ENCODE measurements around the gene TCAP. TPM values are rescaled to one million over a fixed set of nuclear protein-coding genes. Genes with fewer than 3 reads are reported as not detected.

TCAP gene
- total RNA-seq, 1 experiment from 2014 or later, result 0.54 TPM

GRCh38 chr17:39651923-39652586, 13.1 kb upstream of the TCAP start:
- BruUV-seq (replicated peaks), result no TSS peak
- Histone ChIP-seq H3K36me3 (ENCODE audit: insufficient read depth, low read length, poor library complexity, severe bottlenecking) (no peaks in the 10 kb centered on the region), H3K27ac (ENCODE audit: low read depth, low read length, poor library complexity, severe bottlenecking) (no peak overlapping the region), H3K4me3 (ENCODE audit: low read depth, low read length, poor library complexity, severe bottlenecking) (no peak overlapping the region), H3K27me3 (replicated peaks; ENCODE audit: insufficient read depth, low read depth, low read length, poor library complexity) (no peaks in the 10 kb centered on the region), H3K4me1 (ENCODE audit: insufficient read depth, low read length, poor library complexity, severe bottlenecking) (no peaks in the 10 kb centered on the region), H3K9me3 (ENCODE audit: low read depth, low read length, poor library complexity, severe bottlenecking) (no peaks in the 10 kb centered on the region)
- DNase-seq (ENCODE audit: low spot score), result no peak
- ChIA-PET POLR2A (ENCODE audit: low non-redundant PET) (no interaction called here), CTCF (no interaction called here)
- intact Hi-C loops (cut with micrococcal nuclease; ENCODE audit: unreplicated experiment), result no loop called here
- TF ChIP-seq CTCF (conservative IDR thresholded peaks at IDR 0.05; ENCODE audit: low read depth, low read length), result no peak
- no peak for TF ChIP-seq EZH2 (IDR thresholded peaks at IDR 0.05; ENCODE audit: borderline replicate concordance, low read depth, low read length, poor library complexity, severe bottlenecking)

- Histone ChIP-seq H3K4me1 (ENCODE audit: insufficient read depth, low read length, poor library complexity, severe bottlenecking) (no peaks in the 10 kb centered on the region), H3K27me3 (replicated peaks; ENCODE audit: insufficient read depth, low read depth, low read length, poor library complexity) (no peaks in the 10 kb centered on the region), H3K27ac (ENCODE audit: low read depth, low read length, poor library complexity, severe bottlenecking) (no peak overlapping the region), H3K36me3 (ENCODE audit: insufficient read depth, low read length, poor library complexity, severe bottlenecking) (no peaks in the 10 kb centered on the region), H3K9me3 (ENCODE audit: low read depth, low read length, poor library complexity, severe bottlenecking) (no peaks in the 10 kb centered on the region), H3K4me3 (ENCODE audit: low read depth, low read length, poor library complexity, severe bottlenecking) (no peak overlapping the region)
- TF ChIP-seq EZH2 (IDR thresholded peaks at IDR 0.05; ENCODE audit: borderline replicate concordance, low read depth, low read length, poor library complexity, severe bottlenecking), result no peak
- no peak for TF ChIP-seq CTCF (conservative IDR thresholded peaks at IDR 0.05; ENCODE audit: low read depth, low read length)
- no TSS peak for BruUV-seq (replicated peaks)
- intact Hi-C loops (cut with micrococcal nuclease; ENCODE audit: unreplicated experiment), result no loop called here
- CTCF ChIA-PET, result interaction anchor here (1.4 to 1.6 kb wide), 2 partner anchors 15 to 31 kb away, joined by 4 to 5 read pairs; partner anchors contain the start of gene STARD3
- POLR2A ChIA-PET (ENCODE audit: low non-redundant PET), result no interaction called here
- DNase-seq (ENCODE audit: low spot score), result no peak
Measured at GRCh38 chr17:39652587-39653315, 12.4 kb upstream of the TCAP start.

GRCh38 chr17:39653316-39653661, 11.9 kb upstream of the TCAP start:
- H3K27ac ChIP-seq (ENCODE audit: low read depth, low read length, poor library complexity, severe bottlenecking), result no peak overlapping the region
- no peaks in the 10 kb centered on the region for H3K36me3 ChIP-seq (ENCODE audit: insufficient read depth, low read length, poor library complexity, severe bottlenecking)
- H3K27me3 ChIP-seq (replicated peaks; ENCODE audit: insufficient read depth, low read depth, low read length, poor library complexity), result no peaks in the 10 kb centered on the region
- POLR2A ChIA-PET (ENCODE audit: low non-redundant PET), result no interaction called here
- TF ChIP-seq EZH2 (IDR thresholded peaks at IDR 0.05; ENCODE audit: borderline replicate concordance, low read depth, low read length, poor library complexity, severe bottlenecking) (no peak), CTCF (conservative IDR thresholded peaks at IDR 0.05; ENCODE audit: low read depth, low read length) (no peak)
- no peaks in the 10 kb centered on the region for H3K4me1 ChIP-seq (ENCODE audit: insufficient read depth, low read length, poor library complexity, severe bottlenecking)
- intact Hi-C loops (cut with micrococcal nuclease; ENCODE audit: unreplicated experiment), result no loop called here
- no peak for DNase-seq (ENCODE audit: low spot score)
- BruUV-seq (replicated peaks), result no TSS peak
- H3K4me3 ChIP-seq (ENCODE audit: low read depth, low read length, poor library complexity, severe bottlenecking), result no peak overlapping the region
- CTCF ChIA-PET, result interaction anchor here (1.0 to 1.6 kb wide), 4 partner anchors 16 to 49 kb away, joined by 3 to 5 read pairs (median 4); partner anchors contain the start of gene STARD3
- H3K9me3 ChIP-seq (ENCODE audit: low read depth, low read length, poor library complexity, severe bottlenecking), result no peaks in the 10 kb centered on the region
